NCI-H1436 treated with DMSO at 0.1 percent for 48 hours (cell line): ENCODE results near the gene ZNF345.

Source experiments
- DNase-seq: peaks from one replicate; lab custom pipeline; 2025; lab: John Stamatoyannopoulos, UW

The ZNF345 gene

DNA sequence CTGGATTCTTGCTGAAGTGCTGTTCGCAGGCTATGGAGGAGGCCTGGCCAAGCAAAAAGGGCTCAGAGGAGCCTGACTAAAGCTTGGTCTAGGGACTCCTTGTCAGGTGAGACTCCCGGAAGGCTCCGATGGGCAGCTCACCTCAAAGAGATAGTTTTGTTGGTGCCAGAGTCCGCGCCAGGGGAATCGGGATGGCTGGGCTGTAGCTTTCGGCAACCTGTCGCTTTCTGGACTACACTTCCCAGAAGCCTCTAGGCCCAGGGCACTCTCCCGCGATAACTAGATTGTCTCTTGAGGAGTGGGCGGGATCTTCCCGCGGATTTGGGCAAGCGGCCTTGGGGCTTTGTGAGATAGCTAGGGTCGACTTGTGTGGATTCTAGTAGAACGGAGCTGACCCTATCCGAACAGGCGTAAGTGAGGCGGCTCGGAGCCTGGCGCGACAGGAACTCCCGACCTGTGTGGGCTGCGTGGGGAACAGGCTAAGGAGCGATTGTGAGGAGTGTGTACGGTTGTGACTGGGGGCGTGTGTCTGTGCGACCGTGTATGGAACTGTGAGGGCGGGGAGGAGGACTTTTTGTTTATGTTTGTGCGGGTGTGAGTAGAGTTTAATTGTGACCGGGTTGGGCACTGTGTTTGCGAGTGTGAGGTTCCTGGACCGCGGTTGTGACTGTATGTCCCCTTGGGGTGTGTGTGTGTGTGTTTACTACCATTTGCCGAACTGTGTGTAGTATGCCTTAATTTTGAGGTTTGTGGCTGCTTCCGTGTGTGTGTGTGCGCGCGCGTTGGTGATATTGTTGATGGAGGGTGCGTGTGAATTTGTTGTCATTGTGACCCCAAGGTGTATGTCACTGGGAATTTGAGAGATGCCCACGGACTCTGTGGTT is at the start of gene ZNF345:
ZNF345 (plus strand) TSS at position 318 of the 884 bp plus-strand sequence. CDS start 25,955 bp downstream, outside the sequence.
- DNase-seq = peak; percentile 80

DNA sequence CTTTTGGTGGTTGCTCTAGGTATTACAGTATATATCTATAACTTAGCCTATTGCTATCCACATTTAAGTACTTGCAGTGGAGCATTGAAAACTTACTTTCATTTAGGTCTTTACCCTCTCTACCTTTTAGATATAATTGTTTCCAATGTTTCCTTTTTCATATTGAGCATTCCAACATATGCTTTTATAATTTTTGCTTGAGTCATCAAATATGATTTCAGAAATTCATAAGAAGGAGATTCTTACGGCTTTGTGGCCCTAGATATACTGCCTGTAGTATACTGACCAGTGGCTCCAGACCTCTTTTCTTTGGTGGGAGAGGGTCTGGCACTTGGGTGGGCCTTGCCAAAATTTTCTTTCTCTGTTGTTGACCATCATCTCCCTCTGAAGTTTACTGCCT is 45.3 kb upstream of the ZNF345 start:
- no peak for DNase-seq

DNA sequence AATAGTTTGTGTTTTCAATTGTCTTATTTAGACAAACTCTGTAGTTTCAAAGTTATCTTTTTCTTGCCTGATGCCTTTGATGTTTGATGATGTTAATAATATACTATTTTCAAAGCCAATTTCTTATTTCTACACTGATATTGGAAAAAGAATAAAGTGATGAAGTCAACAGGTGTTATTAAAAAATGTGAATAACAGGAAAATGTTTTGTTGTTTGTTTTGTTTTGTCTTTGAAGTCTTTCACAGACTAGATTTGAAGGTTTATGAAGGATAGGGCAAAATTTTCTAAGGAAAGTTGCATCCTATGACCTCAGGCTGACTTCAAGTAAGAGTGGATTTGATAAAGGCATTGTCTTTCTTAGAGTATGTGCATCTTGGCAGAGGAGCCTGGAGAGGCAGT is 43.6 kb upstream of the ZNF345 start:
- no peak for DNase-seq

DNA sequence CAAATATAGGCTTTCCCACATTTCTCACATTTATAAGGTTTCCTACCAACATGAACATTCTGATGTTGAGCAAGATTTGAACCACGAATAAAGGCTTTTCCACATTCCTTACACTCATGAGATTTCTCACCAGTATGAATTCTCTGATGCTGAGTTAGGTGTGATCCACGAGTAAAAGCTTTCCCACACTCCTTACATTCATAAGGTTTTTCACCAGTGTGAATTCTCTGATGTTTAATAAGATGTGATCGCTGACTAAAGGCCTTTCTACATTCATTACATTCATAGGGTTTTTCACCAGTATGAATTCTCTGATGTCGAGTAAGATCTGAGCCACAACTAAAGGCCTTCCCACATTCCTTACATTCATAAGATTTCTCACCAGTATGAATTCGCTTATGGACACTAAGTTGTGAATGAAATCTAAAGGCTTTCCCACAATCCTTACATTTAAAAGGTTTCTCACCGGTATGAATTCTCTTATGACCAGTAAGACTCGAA is 31.5 kb upstream of the ZNF345 start:
- DNase-seq = no peak

DNA sequence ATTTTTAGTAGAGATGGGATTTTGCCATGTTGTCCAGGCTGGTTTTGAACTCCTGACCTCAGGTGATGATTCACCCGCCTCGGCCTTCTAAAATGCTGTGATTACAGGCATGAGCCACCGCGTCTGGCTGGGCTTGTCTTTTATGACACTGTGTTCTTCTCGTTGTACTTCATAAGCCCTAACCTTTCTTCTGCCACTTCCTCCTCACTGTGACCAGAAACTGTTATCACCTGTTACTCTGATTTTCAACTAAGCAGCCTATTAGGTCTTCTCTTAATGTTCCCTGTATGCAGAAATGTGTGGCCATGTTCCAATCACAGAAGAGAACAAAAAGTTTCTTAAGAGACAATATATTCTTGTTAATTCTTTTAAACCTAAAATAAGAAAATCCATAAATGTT is 28.9 kb upstream of the ZNF345 start:
- DNase-seq = no peak

DNA sequence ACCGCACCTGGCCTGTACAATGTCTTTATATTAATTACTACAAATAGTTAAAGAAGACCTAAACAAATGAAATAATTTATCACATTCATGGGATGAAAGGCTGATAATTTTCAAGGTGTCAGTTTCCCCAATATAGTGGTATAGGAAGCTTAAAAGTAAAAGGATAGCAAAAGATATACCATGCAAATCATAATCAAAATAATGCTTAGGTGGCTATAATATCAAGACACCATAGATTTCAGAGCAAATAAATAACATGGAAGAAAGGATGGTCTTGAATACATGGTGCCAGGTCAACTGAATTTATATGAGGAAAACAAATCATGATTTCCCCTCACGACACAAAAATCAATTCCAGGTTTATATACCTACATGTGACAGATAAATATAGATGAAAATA is 17.2 kb upstream of the ZNF345 start:
- no peak for DNase-seq

DNA sequence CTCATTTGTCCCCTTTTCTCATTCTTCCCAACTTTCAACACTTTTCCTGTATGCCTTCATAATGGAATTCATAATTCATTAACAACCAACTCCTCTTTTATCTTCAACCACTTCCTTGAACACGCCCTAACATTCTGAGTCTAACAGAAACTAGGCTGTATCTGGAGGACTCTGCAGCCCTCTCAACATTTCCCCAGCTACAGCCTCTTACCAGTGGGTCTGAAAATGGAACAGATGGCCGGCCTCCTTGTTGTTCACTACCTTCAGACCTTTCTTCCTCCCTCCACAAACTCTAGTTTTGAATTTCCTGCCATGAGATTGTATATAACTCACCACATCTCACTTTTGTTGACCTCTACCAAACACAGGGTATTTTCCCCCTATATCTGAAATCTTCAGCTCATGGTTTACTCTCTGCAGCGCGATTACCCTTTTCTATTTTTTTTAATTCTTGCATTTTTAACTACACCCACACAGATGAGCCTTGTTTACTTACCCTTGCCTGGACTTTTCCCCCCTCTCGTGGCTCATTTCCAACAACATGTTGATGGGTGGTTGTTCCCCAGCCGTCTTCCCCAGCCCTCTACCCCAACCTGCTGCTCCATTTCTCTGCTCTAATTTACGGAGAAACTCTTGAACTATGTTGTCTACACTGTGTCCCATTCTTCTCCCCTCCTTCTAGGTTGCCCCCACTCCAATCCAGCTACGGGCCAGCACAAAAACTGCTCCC is 13.3 kb upstream of the ZNF345 start:
- DNase-seq = no peak

DNA sequence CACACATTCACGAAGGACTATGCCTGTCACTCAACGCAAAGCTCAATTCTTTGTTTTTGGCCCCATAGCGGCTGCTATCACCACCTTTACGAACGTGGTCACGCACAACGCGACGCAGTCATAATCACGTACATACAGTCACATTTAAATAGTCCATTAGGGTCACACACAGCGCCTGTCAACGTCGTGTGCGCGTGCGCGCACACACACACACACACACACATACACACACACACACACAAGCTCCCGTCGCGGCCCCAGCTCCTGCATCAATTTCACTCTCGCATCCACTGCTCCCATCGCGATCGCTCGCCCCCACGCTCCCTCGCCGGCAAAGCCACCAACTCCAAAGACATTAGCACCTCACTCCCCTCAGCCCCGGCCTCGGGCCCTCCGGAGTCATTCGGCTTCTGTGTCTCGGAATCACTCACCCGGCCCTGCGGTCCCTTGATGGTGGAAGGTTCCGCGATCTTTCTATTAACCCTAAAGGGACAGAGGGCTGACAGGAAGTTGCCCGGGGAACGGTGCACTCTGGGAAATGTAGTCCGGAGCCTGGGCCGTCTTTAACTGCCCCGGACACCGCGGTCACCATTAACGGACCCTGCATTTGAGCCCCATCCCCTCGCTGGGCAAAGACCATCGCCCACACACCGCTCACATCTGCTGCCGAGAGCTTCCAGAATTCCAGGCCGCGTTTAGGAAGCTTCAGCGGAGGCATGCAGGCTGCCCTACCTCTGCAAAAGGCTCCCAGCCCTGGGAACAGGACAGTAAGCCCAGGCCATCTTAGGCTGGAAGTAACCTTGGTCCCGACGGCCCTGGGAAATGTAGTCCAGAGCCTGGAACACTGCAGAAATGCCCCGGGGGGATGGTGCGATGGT is 12.5 kb upstream of the ZNF345 start, which contains the start of gene ZNF790:
ZNF790 (minus strand) TSS at position 482 of the 878 bp plus-strand sequence. CDS start 12,768 bp downstream, outside the sequence.
- peak; percentile 40 for DNase-seq

DNA sequence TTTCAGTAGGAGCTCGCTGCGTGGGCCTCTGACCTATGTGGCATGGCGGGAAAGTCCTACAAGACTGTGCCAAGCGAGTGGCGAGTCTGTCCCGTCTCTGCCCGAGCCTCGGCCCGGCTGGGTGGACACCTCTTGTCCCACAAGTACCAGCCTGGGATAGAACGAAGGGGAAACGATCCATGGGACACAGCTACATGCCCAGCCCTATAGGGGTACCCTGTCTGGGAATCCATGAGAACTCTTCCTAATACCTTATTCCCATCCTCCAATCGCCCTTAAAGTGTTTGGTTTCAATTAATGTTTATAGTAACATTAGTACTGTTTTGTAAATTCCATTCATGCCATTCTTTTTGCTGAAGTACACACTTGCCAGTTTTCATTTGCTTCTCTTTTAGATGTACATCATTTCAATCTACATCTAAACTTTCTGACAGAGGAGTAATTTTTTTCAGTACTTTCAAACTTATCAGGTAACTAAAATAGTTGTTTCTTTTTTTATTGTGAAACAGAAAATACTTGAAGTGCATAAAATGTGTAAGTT is 11.8 kb upstream of the ZNF345 start:
- no peak for DNase-seq

DNA sequence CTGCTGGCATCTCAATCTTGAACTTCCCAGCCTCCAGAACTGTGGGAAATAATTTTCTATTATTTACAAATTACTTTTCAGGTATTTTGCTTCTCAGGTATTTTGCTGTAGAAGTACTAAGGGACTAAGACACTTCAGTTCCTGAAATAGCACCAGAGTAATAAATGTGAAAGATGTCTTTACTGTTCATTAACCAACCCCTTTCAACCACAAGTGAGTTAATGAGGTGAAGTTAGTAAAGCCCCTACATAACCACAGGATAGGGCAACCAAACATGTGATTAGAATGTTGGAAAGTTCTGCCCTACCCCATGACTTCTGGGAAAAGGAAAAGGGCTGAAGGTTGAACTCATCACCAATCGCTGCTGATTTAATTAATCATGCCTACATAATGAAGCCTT is 2.7 kb upstream of the ZNF345 start:
- DNase-seq = no peak

DNA sequence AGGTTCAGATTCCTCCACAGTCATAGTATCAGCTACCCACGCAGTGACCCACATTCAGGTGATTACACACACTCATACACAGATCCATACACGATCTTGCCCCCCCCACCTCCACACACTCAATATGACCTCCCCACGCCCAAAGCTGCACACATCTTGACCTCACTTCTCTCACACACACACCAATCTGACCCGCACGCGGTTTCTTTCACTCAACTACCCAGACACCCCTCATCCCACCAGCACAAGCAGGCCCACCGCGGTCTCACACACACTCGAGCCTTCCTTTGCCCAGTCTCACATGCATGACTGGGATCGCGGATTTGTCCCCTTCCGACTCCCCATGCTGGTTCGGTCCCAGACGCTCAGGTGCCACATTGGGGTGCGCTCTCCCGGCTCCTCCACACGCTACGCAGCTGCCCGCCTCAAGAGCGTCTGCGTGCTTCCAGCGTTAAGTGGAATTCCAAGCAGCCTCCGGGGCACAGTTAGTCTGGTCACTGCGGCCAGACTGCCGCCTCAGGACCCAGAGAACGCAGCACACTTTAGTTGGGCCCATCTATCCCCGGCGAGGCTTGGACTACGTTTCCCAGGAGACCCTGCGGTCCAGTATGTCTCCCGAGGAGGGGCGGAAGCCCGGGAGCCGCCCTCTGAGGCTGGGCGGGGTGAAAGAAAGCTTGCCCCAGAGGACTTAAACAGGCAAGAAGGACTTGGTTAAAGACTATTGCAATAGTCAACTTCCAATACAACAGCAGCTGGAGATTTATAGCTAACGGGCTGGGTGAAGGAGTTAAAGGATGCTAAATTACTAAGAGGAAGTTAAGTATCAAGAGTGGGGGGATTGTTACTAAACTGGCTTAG is 746 bp upstream of the ZNF345 start:
- peak; percentile 37 for DNase-seq

DNA sequence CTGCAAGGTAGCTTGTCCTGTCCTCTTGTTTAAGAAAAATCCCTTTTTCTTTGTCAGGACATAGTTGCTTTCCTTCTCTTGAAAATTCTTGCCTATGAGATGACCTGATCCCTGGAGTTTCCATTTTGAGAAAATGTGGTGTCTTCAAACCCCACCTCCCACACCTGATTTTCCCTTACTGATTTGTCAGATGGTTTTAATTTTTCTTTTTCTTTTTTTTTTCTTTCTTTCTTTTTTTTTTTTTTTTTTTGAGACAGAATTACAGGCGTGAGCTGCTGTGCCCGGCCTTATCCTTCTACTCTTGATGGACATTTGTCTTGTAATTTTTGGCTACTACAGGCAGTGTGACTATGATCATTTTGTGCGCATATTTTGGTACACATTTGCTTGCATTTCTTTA is 1.2 kb downstream of the ZNF345 start:
- no peak for DNase-seq

DNA sequence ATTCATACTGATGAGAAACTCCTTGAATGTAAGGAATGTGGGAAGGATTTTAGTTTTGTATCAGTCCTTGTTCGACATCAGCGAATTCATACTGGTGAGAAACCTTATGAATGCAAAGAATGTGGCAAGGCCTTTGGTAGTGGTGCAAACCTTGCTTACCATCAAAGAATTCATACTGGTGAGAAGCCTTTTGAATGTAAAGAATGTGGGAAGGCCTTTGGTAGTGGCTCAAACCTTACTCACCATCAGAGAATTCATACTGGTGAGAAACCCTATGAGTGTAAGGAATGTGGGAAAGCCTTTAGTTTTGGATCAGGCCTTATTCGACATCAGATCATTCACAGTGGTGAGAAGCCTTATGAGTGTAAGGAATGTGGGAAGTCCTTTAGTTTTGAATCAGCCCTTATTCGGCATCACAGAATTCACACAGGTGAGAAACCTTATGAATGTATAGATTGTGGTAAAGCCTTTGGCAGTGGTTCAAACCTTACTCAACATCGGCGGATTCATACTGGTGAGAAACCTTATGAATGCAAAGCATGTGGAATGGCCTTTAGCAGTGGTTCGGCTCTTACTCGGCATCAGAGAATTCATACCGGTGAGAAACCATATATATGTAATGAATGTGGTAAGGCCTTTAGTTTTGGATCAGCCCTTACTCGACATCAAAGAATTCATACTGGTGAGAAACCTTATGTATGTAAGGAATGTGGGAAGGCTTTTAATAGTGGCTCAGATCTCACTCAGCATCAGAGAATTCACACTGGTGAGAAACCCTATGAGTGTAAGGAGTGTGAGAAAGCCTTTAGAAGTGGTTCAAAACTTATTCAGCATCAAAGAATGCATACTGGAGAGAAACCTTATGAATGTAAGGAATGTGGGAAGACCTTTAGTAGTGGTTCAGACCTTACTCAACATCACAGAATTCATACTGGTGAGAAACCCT is 26.6 kb downstream of the ZNF345 start:
- no peak for DNase-seq

DNA sequence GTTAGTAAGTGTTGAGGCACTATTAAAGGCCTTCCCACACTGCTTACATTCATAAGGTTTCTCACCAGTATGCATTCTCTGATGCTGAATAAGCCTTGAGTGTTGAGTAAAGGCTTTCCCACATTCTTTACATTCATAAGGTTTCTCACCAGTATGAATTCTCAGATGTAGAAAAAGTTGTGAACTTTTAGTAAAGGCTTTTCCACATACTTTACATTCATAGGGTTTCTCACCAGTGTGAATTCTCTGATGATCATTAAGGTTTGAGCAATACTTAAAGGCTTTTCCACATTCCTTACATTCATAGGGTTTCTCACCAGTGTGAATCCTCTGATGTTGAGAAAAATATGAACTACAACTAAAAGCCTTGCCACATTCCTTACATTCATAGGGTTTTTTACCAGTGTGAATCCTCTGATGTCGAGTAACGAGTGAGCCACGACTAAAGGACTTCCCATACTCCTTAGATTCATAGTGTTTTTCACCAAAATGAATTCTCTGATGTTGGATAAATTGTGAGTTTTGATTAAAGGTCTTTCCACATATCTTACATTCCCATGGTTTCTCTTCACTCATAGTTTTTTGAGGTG is 41.2 kb downstream of the ZNF345 start:
- no peak for DNase-seq

DNA sequence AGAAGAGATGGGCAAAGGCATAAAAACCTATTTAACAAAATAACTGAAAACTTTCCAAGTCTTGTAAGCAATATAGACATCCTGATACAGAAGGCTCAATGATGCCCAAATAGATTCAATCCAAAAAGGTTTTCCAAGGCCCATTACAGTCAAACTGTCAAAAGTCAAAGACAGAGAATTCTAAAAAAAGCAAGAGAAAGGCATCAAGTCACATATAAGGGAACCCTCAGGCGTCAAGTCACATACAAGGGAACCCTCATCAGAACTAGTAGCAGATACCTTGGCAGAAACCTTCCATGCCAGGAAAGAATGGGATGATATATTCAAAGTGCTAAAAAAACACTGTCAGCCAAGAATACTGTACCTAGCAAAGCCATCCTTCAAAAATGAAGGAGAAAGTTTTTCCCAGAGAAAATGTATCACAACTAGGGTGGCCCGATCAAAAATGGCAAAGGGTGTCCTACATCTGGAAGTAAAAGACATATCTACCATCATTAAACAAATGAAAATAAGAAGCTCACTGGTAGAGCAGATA is 44.2 kb downstream of the ZNF345 start:
- no peak for DNase-seq

DNA sequence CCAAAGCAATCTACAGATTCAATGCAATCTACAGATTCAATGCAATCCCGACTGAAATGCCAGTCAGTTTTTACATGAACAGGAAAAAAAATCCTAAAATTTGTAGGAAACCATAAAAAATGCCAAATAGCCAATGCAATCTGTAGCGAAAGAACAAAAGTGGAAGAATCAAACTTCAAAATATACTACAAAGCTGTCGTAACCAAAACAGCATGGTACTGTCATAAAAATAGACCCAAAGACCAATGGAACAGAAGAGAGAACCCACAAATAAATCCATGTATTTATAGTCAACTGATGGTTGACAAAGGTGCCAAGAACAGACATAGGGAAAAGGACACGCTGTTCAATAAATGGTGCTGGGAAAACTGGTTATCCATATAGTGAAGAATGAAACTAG is 47.7 kb downstream of the ZNF345 start:
- DNase-seq = no peak

DNA sequence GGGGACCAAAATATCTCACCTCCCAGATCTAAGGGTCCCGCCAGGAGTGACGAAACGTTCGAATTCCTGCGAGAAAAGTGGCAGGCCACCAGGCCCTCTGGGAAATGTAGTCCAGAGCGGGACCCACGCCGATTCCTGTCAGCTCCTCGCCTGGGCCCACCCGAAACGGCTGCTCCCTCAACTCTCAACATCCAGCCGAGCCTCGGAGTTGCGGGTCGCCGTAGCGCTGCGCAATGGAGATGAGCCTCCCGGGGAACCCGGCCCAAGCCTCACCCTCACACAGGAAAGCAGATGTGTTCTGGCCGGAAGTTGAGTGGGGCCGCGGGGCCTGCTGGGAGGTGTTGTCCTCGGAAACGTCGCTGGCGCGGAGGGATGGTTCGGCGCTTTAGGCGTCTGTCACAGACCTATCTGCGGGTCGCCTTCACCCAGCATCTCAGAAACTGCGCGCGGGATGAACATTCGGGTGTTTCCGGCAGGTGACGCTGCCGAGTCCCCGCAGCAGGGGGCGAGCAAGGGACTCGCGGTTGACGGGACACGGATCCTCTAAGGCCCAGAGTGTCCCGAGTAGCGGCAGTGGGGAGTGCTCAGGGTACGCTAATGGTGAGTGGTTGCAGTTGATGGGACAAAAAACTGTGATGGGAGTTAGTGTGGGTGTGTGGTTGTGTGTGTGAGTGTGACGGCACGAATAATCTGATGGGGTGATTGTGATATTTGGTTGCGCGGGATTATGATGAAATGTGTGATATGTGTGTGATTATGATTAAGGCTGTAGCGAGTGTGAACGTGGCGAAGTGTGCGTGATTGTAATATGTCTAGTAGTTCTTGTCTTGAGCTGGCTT is 65.5 kb downstream of the ZNF345 start, which contains the start of the genes ZNF568 and ZNF829:
ZNF568 (plus strand) TSS at position 341 of the 839 bp plus-strand sequence. CDS start 6,439 bp downstream, outside the sequence.
ZNF829 (minus strand) TSS at position 300 of the 839 bp plus-strand sequence. CDS start 1,124 bp downstream, outside the sequence.
- peak; percentile 54 for DNase-seq

DNA sequence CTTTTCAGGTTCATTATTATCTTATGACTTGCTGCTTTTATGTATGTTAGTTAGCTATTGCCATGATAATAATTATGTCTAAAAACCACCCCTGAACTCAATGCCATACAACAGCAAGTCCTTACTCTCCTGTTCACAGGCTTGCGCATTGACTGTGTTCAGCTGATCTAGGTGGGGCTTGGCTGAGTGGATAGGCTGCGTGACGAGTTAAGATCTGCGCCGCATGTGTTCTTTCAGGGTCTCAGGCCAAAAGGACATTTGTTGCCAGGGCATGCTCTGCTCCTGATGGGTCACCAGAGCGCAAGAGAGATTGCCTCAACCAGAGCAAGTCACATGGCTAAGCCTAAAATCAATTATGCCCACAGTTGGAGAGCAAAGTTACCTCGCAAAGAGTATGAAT is 66.3 kb downstream of the ZNF345 start:
- no peak for DNase-seq
